HEK293 (cell line): ENCODE data around the gene SCGB3A1.

Experiments
- ATF2 ChIP-seq: fragments of 450-650 bp; formaldehyde crosslinking; IDR thresholded peaks from 2 replicates; pipeline ENCODE4 v1.5.1; 2016; ENCODE audit warnings: missing biosample characterization, missing genetic modification characterization, low read depth
- CTCF ChIP-seq: fragments of 450-650 bp; formaldehyde crosslinking; IDR thresholded peaks from 2 replicates; pipeline ENCODE4 v1.5.1; 2016; ENCODE audit warnings: missing biosample characterization, missing genetic modification characterization
- FEZF1 ChIP-seq: fragments of 450-650 bp; formaldehyde crosslinking; IDR thresholded peaks from 2 replicates; pipeline ENCODE4 v1.5.1; 2016; ENCODE audit warnings: missing biosample characterization, missing genetic modification characterization
- REST ChIP-seq: fragments of 450-650 bp; formaldehyde crosslinking; IDR thresholded peaks from 2 replicates; pipeline ENCODE4 v1.5.1; 2016; ENCODE audit warnings: missing biosample characterization, missing genetic modification characterization
- YY1 ChIP-seq: fragments of 450-650 bp; formaldehyde crosslinking; IDR thresholded peaks from 2 replicates; pipeline ENCODE4 v1.5.1; 2018; ENCODE audit warnings: missing biosample characterization, missing genetic modification characterization
- ZIC2 ChIP-seq: fragments of 450-650 bp; formaldehyde crosslinking; IDR thresholded peaks from 2 replicates; pipeline ENCODE4 v1.5.1; 2016; ENCODE audit warnings: missing biosample characterization, missing genetic modification characterization
- ZNF112 ChIP-seq: fragments of 450-650 bp; formaldehyde crosslinking; IDR thresholded peaks from 2 replicates; pipeline ENCODE4 v1.5.0; 2017; ENCODE audit warnings: missing biosample characterization, missing genetic modification characterization
- ZNF274 ChIP-seq, 2 experiments: fragments of 200-500 bp in 1 of 2; fragments of 450-650 bp in 1 of 2; sonication (Bioruptor generic) in 1 of 2; formaldehyde crosslinking in 1 of 2; IDR thresholded peaks; 2 replicates each; pipeline versions ENCODE4 v1.5.1 to v1.6.1; 2014 to 2016; ENCODE audit warnings: borderline replicate concordance in 1 of 2, inconsistent platforms in 1 of 2, low read length in 1 of 2, missing biosample characterization in 1 of 2, missing genetic modification characterization in 1 of 2
- ZNF335 ChIP-seq: fragments of 450-650 bp; formaldehyde crosslinking; conservative IDR thresholded peaks from 2 replicates; pipeline ENCODE4 v1.5.1; 2016; ENCODE audit warnings: missing biosample characterization, missing genetic modification characterization
- ZNF501 ChIP-seq: fragments of 450-650 bp; formaldehyde crosslinking; IDR thresholded peaks from 2 replicates; pipeline ENCODE4 v1.5.1; 2016; ENCODE audit warnings: missing biosample characterization, missing genetic modification characterization

- TF ChIP-seq ZNF335 = no peak
- no peak for TF ChIP-seq CTCF (tag by site-specific recombination)
- no peak for TF ChIP-seq ZIC2 (tag by site-specific recombination)
- TF ChIP-seq REST (tag by site-specific recombination) = no peak
- no peak for TF ChIP-seq YY1
- no peak for TF ChIP-seq ZNF501 (tag by site-specific recombination)
- no peak for TF ChIP-seq ATF2
- TF ChIP-seq ZNF112 = no peak
- TF ChIP-seq FEZF1 (tag by site-specific recombination) = no peak
- no peak for TF ChIP-seq ZNF274 (IDR thresholded peaks at IDR 0.05; ENCODE audit: low read length)
- no peak for TF ChIP-seq ZNF274 (tag by site-specific recombination; IDR thresholded peaks at IDR 0.05; ENCODE audit: borderline replicate concordance)
Measured at GRCh38 chr5:180555168-180555921, 36.0 kb downstream of the SCGB3A1 start.
